Loucy (cell line): ENCODE measurements around the gene MGAT5.
"Not testable (repeated sequence)": the region's sequence is repeated elsewhere in the genome, so short reads cannot be mapped to it uniquely, and the experiment has no call there.

Source experiments
- H2AFZ ChIP-seq: fragments of 200-600 bp; sonication (generic); 2 replicates; pipeline ENCODE4 v1.6.0; 2016; ENCODE audit warnings: antibody characterized with exemption, mild to moderate bottlenecking, low read length, moderate library complexity
- H3F3A ChIP-seq: fragments of 200-600 bp; 2 replicates; pipeline ENCODE4 v1.6.0; 2016; ENCODE audit warnings: antibody characterized with exemption, low read depth, mild to moderate bottlenecking
- H3K27me3 ChIP-seq: fragments of 200-600 bp; sonication (generic); 2 replicates; pipeline ENCODE4 v1.6.1; 2014; ENCODE audit warnings: low read length, mild to moderate bottlenecking; ENCODE audit not compliant: insufficient read depth, poor library complexity, severe bottlenecking
- H3K36me3 ChIP-seq: fragments of 200-600 bp; sonication (generic); 2 replicates; pipeline ENCODE4 v1.6.1; 2016; ENCODE audit warnings: low read length; ENCODE audit not compliant: insufficient read depth
- H3K4me1 ChIP-seq: fragments of 200-600 bp; sonication (generic); 2 replicates; pipeline ENCODE4 v1.5.1; 2014; ENCODE audit warnings: low read length, mild to moderate bottlenecking; ENCODE audit not compliant: insufficient read depth, poor library complexity, severe bottlenecking
- H3K4me2 ChIP-seq: fragments of 200-600 bp; sonication (generic); 2 replicates; pipeline ENCODE4 v1.6.0; 2014; ENCODE audit warnings: antibody characterized with exemption, low read length, low read depth, mild to moderate bottlenecking; ENCODE audit not compliant: poor library complexity, severe bottlenecking
- H3K4me3 ChIP-seq: fragments of 200-600 bp; sonication (generic); 2 replicates; pipeline ENCODE4 v1.5.1; 2014; ENCODE audit warnings: low read length, mild to moderate bottlenecking, mixed read lengths; ENCODE audit not compliant: poor library complexity, severe bottlenecking
- H3K79me2 ChIP-seq: fragments of 200-600 bp; sonication (generic); 2 replicates; pipeline ENCODE4 v1.6.1; 2014; ENCODE audit warnings: low read length; ENCODE audit not compliant: insufficient read depth
- H3K9ac ChIP-seq: fragments of 200-600 bp; sonication (generic); 2 replicates; pipeline ENCODE4 v1.6.0; 2014; ENCODE audit warnings: mild to moderate bottlenecking, low read depth, low read length, moderate library complexity; ENCODE audit not compliant: poor library complexity, severe bottlenecking
- H3K9me2 ChIP-seq: fragments of 200-600 bp; sonication (generic); replicated peaks from 2 replicates; pipeline ENCODE4 v1.6.1; 2016; ENCODE audit warnings: low read depth, low read length, mixed read lengths
- H3K9me3 ChIP-seq: fragments of 200-600 bp; sonication (generic); 2 replicates; pipeline ENCODE4 v1.6.1; 2014; ENCODE audit warnings: mild to moderate bottlenecking, antibody characterized with exemption, low read length, low read depth; ENCODE audit not compliant: insufficient read depth
- H4K20me1 ChIP-seq: fragments of 200-600 bp; sonication (generic); 2 replicates; pipeline ENCODE4 v1.6.0; 2014; ENCODE audit warnings: antibody characterized with exemption, low read length, mild to moderate bottlenecking; ENCODE audit not compliant: insufficient read depth, poor library complexity, severe bottlenecking
- EZH2phosphoT487 ChIP-seq: fragments of 200-600 bp; IDR thresholded peaks from 2 replicates; pipeline ENCODE4 v1.6.1; 2018; ENCODE audit warnings: antibody characterized with exemption, mild to moderate bottlenecking, moderate library complexity, borderline replicate concordance
- TF ChIP-seq, protein P1 (sequence below): fragments of 200-600 bp; sonication (generic); conservative IDR thresholded peaks from 2 replicates; pipeline ENCODE4 v1.5.1; 2014; ENCODE audit warnings: mild to moderate bottlenecking, antibody characterized with exemption, low read length

Gene MGAT5

DNA sequence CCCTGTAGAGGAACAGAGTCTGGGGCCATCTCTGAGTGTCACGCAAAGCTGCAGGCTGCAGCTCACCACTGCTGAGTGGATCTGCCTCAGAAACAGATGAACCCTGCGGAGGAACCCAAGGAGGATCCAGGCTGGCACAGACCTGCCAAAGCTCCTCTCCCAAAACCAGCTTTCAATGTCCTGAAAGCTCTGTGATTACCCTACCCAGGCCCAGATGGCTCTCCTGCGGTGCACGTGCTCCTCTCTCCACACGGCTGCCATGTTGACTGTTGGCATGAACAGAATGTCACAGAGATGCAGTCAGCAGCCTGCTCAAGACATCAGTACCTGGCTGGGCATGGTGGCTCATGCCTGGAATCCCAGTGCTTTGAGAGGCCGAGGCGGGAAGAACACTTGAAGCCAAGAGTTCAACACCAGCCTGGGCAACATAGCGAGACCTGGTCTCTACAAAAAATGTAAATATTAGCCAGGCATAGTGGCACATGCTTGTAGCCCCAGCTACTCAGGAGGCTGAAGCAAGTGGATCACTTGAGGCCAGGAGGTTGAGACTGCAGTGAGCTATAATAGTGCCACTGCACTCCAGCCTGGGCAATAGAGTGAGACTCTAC lies 216.8 kb downstream of the MGAT5 start:
- Histone ChIP-seq H3K36me3 (no peaks in the 10 kb centered on the region), H4K20me1 (no peaks in the 10 kb centered on the region)

GRCh38 chr2:134476982-134477381 lies 223.1 kb downstream of the MGAT5 start:
- H3K4me1 ChIP-seq, H3K27me3 ChIP-seq, H4K20me1 ChIP-seq, H3K9ac ChIP-seq, H3K4me3 ChIP-seq, H3K36me3 ChIP-seq, H3K9me3 ChIP-seq, H3F3A ChIP-seq, H3K9me2 ChIP-seq, H3K79me2 ChIP-seq, H2AFZ ChIP-seq, H3K4me2 ChIP-seq: not testable (repeated sequence)

More for the DNA sequence above, 216.8 kb downstream of the MGAT5 start:
- no peak overlapping the region for H3K4me2 ChIP-seq
- H3K79me2 ChIP-seq: no peaks in the 10 kb centered on the region
- no peaks in the 10 kb centered on the region for H3K9me3 ChIP-seq
- H3K4me3 ChIP-seq: no peak overlapping the region
- no peak for TF ChIP-seq EZH2phosphoT487
- TF ChIP-seq, protein P1, sequence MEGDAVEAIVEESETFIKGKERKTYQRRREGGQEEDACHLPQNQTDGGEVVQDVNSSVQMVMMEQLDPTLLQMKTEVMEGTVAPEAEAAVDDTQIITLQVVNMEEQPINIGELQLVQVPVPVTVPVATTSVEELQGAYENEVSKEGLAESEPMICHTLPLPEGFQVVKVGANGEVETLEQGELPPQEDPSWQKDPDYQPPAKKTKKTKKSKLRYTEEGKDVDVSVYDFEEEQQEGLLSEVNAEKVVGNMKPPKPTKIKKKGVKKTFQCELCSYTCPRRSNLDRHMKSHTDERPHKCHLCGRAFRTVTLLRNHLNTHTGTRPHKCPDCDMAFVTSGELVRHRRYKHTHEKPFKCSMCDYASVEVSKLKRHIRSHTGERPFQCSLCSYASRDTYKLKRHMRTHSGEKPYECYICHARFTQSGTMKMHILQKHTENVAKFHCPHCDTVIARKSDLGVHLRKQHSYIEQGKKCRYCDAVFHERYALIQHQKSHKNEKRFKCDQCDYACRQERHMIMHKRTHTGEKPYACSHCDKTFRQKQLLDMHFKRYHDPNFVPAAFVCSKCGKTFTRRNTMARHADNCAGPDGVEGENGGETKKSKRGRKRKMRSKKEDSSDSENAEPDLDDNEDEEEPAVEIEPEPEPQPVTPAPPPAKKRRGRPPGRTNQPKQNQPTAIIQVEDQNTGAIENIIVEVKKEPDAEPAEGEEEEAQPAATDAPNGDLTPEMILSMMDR: no peak
- no peaks in the 10 kb centered on the region for H3K9me2 ChIP-seq
- H3K9ac ChIP-seq: no peak overlapping the region
- H3K27me3 ChIP-seq: no peaks in the 10 kb centered on the region
- H2AFZ ChIP-seq: no peak overlapping the region
- H3K4me1 ChIP-seq: no peaks in the 10 kb centered on the region
- H3F3A ChIP-seq: no peaks in the 10 kb centered on the region

GRCh38 chr2:134479696-134480330 lies 225.9 kb downstream of the MGAT5 start:
- H3K4me1 ChIP-seq: no peaks in the 10 kb centered on the region
- no peaks in the 10 kb centered on the region for H3K27me3 ChIP-seq
- no peaks in the 10 kb centered on the region for H3K36me3 ChIP-seq
- H3K9me2 ChIP-seq: no peaks in the 10 kb centered on the region
- no peak overlapping the region for H3K4me2 ChIP-seq
- H3K9me3 ChIP-seq: no peaks in the 10 kb centered on the region
- no peak overlapping the region for H3K9ac ChIP-seq
- no peak overlapping the region for H2AFZ ChIP-seq
- H3K79me2 ChIP-seq: no peaks in the 10 kb centered on the region
- no peaks in the 10 kb centered on the region for H3F3A ChIP-seq
- no peak overlapping the region for H3K4me3 ChIP-seq
- no peaks in the 10 kb centered on the region for H4K20me1 ChIP-seq
- TF ChIP-seq EZH2phosphoT487: no peak
- TF ChIP-seq, protein P1: no peak
